HG02588 (cell line): ENCODE results near the gene ITGA11.

Source experiments
- ATAC-seq: cut with Tn5 transposase; IDR thresholded peaks from one replicate; pipeline ENCODE4 v1.9.1; 2021; ENCODE audit warnings: mild to moderate bottlenecking, moderate library complexity; ENCODE audit not compliant: unreplicated experiment

ITGA11 gene

GRCh38 chr15:68339481-68339880 lies 92.5 kb downstream of the ITGA11 start:
- ATAC-seq: no peak

DNA sequence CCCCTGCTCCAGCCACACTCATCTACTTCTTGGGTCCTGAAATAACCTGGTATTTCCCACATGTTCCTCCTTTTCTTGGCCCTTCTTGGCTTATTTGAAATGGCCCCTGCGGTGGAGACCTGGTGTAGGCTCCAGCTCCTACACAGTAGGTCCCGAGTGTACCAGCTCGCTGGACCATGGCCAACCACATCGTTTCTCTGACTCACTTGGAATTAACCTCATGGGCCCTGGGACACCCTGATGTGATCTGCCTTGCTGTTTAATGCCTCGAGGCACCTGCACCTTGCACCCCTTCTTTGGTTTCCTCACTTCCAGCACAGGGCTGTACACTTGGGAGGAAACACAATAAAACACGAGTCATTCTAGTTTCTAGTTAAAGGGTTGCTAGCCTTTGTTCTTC lies 94.1 kb downstream of the ITGA11 start:
- no peak for ATAC-seq

DNA sequence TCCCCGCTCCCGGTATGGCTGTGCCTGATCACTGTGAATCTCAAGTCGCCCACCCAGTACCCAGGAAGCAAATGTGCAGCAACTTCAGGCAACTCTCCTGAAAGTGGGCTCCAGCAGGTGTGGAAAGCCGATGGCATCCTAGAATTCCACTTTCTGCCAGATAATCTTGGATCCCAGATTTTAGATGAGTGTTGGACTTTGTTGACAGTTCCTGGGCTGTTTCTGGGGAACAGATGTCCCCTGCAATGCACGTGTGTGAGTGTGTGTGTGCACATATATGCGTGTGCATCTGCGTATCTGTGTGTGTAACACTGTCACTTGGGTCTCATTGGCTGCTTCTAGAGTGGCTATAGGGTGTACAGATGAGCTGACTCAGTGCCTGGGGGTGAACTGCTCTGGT lies 95.4 kb downstream of the ITGA11 start:
- ATAC-seq: no peak

GRCh38 chr15:68335655-68336054 lies 96.3 kb downstream of the ITGA11 start:
- no peak for ATAC-seq

DNA sequence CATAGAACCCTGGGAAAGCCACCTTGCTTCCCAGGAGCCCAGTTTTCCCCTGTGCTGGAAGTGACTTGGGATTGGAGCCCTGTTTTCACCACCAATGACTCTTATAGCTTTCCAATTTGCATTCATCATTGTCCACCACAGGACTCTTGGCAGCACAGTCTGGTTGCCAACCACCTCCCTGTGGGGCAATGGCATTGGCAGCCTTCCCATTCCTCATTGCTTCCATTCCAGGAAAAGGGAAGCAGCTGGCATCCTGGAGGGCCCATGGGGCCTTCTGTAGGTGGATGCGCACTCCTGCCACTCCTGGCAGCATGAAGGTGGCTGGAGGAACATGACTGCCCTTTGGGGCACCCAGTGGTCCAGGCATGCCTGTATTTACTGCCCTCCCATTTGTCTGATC lies 96.7 kb downstream of the ITGA11 start:
- no peak for ATAC-seq

DNA sequence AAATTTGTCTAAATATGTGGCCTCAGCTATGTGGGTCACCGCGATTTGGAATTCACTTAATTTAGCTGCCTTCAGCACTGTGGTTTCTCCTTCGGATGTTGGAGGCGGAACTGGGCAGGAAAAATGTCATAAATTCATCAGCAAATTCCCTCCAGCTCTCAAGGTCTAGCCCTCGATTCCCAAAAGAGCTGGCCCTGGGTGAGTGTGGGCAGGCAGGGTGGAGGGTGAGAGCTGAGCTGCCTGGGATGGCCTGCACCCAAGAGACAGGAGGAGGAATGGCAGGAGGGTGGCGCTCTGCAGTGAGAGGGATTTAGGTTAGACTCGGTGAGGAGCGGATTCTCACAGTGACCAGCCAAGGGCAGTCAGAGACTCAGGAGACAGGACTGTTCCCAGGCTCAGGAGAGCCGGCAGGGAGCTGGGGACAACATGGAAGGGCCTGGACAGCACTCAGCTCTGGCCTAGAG lies 97.3 kb downstream of the ITGA11 start:
- no peak for ATAC-seq

DNA sequence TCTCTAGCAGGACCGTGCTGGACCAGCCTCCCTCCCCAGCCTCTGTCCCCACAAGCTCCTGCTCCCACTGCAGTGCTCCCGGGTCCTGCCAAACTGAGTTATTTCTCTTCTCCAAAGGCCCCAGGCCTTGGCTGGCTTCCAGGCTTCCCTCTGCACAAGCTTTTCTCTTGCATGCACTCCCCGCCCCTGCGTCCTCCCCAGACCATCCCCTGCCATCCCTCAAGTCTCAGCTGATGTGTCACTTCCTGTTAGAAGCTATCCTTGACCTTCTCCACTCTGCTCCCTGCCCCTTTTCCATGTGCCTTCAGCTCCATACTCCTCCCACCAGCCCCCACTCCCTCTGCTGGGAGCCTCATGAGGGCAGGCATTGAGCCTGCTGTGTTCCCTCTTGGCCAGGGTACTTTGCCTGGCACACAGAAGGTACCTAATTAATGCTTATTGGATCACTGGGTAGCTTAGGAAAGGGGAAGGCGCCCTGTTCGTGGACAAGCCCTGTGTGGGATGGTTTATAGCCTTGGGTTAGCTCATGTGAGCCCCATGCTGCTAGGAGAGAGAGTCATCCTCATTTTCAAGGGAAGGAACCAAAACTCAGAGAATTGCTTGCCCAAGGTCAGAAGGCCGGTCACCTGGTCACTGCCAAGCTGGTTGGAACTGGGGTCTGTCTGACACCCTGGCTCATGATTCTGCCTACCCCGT lies 98.0 kb downstream of the ITGA11 start:
- ATAC-seq: no peak

GRCh38 chr15:68332266-68332665 lies 99.7 kb downstream of the ITGA11 start:
- ATAC-seq: no peak

DNA sequence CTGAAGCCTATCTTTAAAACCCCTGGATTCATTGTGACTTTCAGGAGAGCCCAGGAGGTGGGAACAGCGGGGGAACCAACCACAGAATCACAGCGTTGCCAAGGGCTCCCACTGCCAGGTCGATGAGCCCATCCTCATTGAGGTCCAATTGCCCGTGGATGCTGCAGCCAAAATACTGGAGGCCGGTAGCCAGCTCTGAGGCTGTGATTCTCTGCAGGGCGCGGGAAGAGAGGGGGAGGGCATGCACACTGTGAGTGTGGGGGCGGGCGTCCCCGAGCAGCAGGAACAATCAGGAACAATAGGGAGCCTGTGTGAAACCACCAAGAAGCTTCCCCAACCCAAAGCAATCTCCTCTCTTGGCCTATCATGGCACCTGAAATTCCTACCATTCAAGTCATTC lies 101.1 kb downstream of the ITGA11 start:
- no peak for ATAC-seq

DNA sequence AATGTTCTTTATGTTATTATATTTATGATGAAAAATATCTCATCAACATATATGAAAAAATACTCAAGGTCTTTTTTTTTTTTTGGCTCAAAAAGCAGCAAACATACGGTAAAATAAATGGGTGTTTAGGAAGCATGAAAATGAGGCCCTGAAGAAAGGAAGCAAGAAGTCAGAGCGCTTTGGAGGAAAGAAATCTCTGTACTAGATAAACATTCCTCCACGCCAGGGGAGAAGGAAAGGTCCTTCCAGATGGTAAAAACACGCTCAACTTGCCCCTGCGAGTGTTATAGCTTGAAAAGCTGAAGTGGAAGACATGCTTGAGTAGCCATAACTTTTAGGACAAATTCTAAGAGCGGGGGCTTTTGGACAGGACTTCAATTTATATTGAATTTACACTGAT lies 101.5 kb downstream of the ITGA11 start:
- no peak for ATAC-seq

DNA sequence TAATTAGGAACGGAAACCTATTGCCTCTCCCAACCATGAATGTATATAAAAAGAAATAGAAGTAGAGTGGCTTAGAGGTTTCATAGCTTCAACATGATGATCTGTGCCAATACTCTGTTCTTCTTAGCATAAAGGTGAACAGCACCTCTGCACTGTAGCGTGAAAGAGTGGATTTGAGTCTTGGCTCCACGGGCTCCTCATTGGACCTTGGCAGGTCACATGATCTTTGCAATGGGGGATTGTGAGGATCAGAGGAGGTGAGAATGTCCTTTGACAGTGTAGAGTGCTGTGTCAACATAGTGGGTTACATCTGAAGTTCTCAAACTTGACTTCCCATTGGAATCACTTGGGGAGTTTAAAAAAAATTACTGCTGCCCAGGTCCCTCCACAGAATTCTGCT lies 103.0 kb downstream of the ITGA11 start:
- no peak for ATAC-seq

DNA sequence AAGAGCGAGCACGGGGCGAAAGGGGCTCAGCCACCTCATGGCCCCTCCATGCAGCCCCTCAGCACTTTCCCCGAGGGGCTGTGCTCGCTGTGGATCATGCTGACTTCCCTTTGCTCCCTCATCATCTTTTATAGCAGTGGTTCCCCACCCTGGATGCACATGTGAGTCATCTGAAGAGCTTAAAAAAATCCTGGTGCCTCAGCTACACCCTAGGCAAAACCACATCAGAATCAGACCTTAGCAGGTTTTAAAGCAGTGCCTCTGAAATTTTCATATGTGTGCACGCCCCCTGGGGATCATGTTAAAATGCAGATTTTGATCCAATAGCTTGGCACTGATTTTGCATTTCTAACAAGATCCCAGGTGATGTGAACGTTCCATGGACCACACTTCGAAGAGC lies 103.5 kb downstream of the ITGA11 start:
- no peak for ATAC-seq

- ATAC-seq: no peak
Measured at GRCh38 chr15:68326711-68327354, 105.1 kb downstream of the ITGA11 start.

DNA sequence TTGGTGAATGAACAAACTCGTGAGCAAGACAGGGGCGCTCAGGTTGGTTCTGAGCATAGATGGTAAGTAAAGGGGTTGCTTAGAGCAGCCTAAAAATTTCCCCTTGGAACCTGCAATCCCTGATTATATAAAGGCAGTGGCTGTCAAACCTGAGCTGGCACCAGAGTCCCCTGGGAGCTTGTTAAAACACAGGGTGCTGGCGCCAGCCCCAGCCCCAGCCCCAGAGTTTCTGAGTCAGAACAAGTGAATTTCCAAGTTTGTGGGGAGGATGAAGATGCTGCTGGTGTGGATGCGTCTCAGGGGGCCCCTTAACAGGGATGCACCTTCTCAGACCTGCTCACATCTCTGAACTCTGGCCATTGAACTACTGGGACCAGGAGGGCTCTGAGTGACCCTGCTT lies 106.2 kb downstream of the ITGA11 start:
- no peak for ATAC-seq

GRCh38 chr15:68322796-68323195 lies 109.2 kb downstream of the ITGA11 start:
- no peak for ATAC-seq

GRCh38 chr15:68321229-68321628 lies 110.7 kb downstream of the ITGA11 start:
- ATAC-seq: no peak

DNA sequence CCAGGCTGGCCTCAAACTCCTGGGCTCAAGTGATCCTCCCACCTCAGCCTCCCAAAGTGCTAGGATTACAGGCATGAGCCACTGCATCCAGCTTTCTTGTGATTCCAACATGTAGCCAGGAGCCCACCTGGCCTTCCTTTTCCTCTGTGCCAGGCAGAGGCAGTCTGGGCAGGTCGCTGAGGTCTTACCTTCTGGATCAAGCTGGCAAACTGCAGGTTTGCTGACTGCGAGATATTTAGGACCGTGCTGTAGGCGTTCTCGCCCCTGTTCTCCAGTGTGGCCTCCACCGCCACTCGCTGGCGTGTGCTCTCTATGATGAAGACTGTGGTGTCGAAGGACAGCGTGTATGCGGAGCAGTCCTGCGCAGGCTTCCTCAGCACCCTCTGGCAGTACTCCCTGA lies 112.0 kb downstream of the ITGA11 start:
- no peak for ATAC-seq

GRCh38 chr15:68318931-68319909 lies 112.7 kb downstream of the ITGA11 start:
- ATAC-seq: no peak

GRCh38 chr15:68318008-68318835 lies 113.7 kb downstream of the ITGA11 start:
- no peak for ATAC-seq

DNA sequence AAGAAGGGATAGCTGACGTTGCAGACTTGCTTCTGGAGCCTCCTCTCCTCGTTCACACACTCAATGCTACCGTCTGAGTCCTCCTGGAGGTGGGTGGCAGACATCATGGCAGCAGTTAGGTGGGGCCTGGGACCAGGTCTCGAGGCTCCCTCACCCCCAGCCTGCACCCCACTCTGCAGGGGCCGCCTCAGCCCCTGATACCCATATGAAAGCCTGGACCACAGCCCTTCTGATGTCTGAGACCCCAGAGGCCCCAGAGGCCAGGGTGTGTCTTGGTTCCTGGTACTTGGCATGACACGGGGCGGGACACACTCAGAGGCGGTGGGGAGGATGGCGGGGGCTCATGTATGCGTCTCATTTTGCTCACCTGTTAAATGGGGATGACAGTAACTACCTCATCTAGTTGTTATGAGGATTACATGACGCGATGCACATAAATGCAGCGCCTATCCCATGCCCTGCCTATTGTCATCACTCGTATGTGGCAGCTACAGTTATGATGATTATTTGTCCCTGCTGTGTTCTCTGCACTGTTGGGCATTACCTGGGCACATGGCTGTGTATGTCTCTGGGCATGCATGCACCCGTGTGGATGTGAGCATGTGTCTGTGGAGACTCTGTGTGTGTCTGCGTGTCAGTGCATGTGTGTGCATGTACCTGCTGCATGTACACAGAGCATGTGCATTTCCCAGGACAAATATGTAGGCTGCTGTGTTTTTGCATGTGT lies 114.5 kb downstream of the ITGA11 start:
- ATAC-seq: no peak
